OCI-LY7 (cell line): ENCODE results near the gene CASK.

Source experiments
- CTCF ChIP-seq: fragments of 200-600 bp; sonication (generic); conservative IDR thresholded peaks from 2 replicates; pipeline ENCODE4 v1.5.1; 2014; ENCODE audit warnings: mild to moderate bottlenecking, antibody characterized with exemption, low read length, moderate library complexity, mixed read lengths
- EZH2phosphoT487 ChIP-seq: fragments of 200-600 bp; sonication (generic); IDR thresholded peaks from 2 replicates; pipeline ENCODE4 v1.6.1; 2018; ENCODE audit warnings: low read depth, borderline replicate concordance, mild to moderate bottlenecking, mixed run types, antibody characterized with exemption, low read length, moderate library complexity, mixed read lengths

- TF ChIP-seq CTCF (no peak), EZH2phosphoT487 (no peak)
Measured at GRCh38 chrX:41670112-41670511, 253.2 kb downstream of the CASK start.
